Keratinocyte (primary cell): ENCODE data around the gene RANBP17. TPM values are rescaled to one million over a fixed set of nuclear protein-coding genes. Genes with fewer than 3 reads are reported as not detected.

Experiments used
- DNase-seq: peaks from one replicate; pipeline ENCODE4 v3.0.0-alpha.2; 2011; ENCODE audit warnings: low read depth, missing footprints, low spot score
- FAIRE-seq: peaks from 2 replicates; lab custom pipeline; 2011; peaks lifted over from hg19 to GRCh38; lab: Jason Lieb, UNC
- H2AFZ ChIP-seq: 2 replicates; pipeline ENCODE4 v1.6.0; 2012; ENCODE audit warnings: low read length, control low read depth, inconsistent platforms; ENCODE audit not compliant: control insufficient read depth
- H3K27ac ChIP-seq: 2 replicates; pipeline ENCODE4 v1.5.1; 2011; ENCODE audit warnings: low read length; ENCODE audit not compliant: control insufficient read depth, insufficient read depth
- H3K27me3 ChIP-seq: 3 replicates; pipeline ENCODE4 v1.6.0; 2011; ENCODE audit warnings: low read length; ENCODE audit not compliant: control insufficient read depth, insufficient read depth; ENCODE audit errors: extremely low read depth
- H3K36me3 ChIP-seq, 2 experiments: 2 replicates in 1 of 2; 3 replicates in 1 of 2; pipeline ENCODE4 v1.5.1; 2011; ENCODE audit warnings: low read length in 2 of 2, mild to moderate bottlenecking in 1 of 2; ENCODE audit not compliant: control insufficient read depth in 2 of 2, insufficient read depth in 2 of 2; ENCODE audit errors: extremely low read depth in 1 of 2
- H3K4me1 ChIP-seq: 3 replicates; pipeline ENCODE4 v1.5.1; 2011; ENCODE audit warnings: low read length; ENCODE audit not compliant: control insufficient read depth, insufficient read depth; ENCODE audit errors: extremely low read depth
- H3K4me2 ChIP-seq: 3 replicates; pipeline ENCODE4 v1.6.0; 2011; ENCODE audit warnings: low read depth, low read length; ENCODE audit not compliant: control insufficient read depth, insufficient read depth; ENCODE audit errors: extremely low read depth
- H3K4me3 ChIP-seq, 3 experiments: fragments of 200-600 bp in 1 of 3; sonication (generic) in 1 of 3; 2 replicates in 2 of 3; 3 replicates in 1 of 3; pipeline ENCODE4 v1.5.1; 2011 to 2016; ENCODE audit warnings: low read length in 3 of 3, mild to moderate bottlenecking in 3 of 3, control low read depth in 2 of 3, inconsistent platforms in 1 of 3, low read depth in 1 of 3, mixed read lengths in 1 of 3, mixed run types in 1 of 3, moderate library complexity in 1 of 3; ENCODE audit not compliant: control insufficient read depth in 2 of 3, insufficient read depth in 2 of 3; ENCODE audit errors: extremely low read depth in 1 of 3
- H3K79me2 ChIP-seq: 2 replicates; pipeline ENCODE4 v1.6.0; 2012; ENCODE audit warnings: low read length; ENCODE audit not compliant: control insufficient read depth, insufficient read depth
- H3K9ac ChIP-seq: 3 replicates; pipeline ENCODE4 v1.6.0; 2011; ENCODE audit warnings: low read length; ENCODE audit not compliant: control insufficient read depth, insufficient read depth; ENCODE audit errors: extremely low read depth
- H3K9me1 ChIP-seq: 3 replicates; pipeline ENCODE4 v1.6.0; 2011; ENCODE audit warnings: low read length; ENCODE audit not compliant: control insufficient read depth, insufficient read depth; ENCODE audit errors: extremely low read depth
- H3K9me3 ChIP-seq: 2 replicates; pipeline ENCODE4 v1.5.1; 2012; ENCODE audit warnings: low read depth, low read length; ENCODE audit not compliant: control insufficient read depth
- H4K20me1 ChIP-seq: 3 replicates; pipeline ENCODE4 v1.6.0; 2011; ENCODE audit warnings: low read length; ENCODE audit not compliant: control insufficient read depth, insufficient read depth; ENCODE audit errors: extremely low read depth
- EZH2 ChIP-seq: IDR thresholded peaks from one replicate; pipeline ENCODE4 v1.6.1; 2012; ENCODE audit warnings: inconsistent platforms, mild to moderate bottlenecking, low read length, moderate library complexity
- dilution Hi-C: fragments of 300-500 bp; cut with MboI; formaldehyde crosslinking; loops from one replicate; pipeline ENCODE4 v1.7.0; 2020; ENCODE audit warnings: low sequenced_read_pairs; ENCODE audit not compliant: extremely low pct_ligation_motif_present
- polyA plus RNA-seq, 5 experiments: library from polyadenylated mRNA; depleted of rRNA in 3 of 5; stranded (reverse) in 3 of 5; stranded (forward) in 1 of 5; unstranded in 1 of 5; fragments of >200 nt; gene quantifications; 1 replicate in 1 of 5; 2 replicates in 3 of 5; 3 replicates in 1 of 5; pipeline versions ENCODE4 v1.2.1 to v1.2.3, GENCODE V29; 2011 to 2012; ENCODE audit warnings: missing spikeins in 2 of 5, low read depth in 1 of 5, low replicate concordance in 1 of 5
- TF ChIP-seq, protein P1 (sequence below), 3 experiments: IDR thresholded peaks in 1 of 3; conservative IDR thresholded peaks in 1 of 3; optimal IDR thresholded peaks in 1 of 3; 2 replicates in 2 of 3; 3 replicates in 1 of 3; pipeline versions ENCODE3 to v1.5.1; 2011; ENCODE audit warnings: low read length in 3 of 3, mild to moderate bottlenecking in 3 of 3, moderate library complexity in 2 of 3, control low read depth in 1 of 3, inconsistent platforms in 1 of 3; ENCODE audit not compliant: insufficient read depth in 2 of 3; ENCODE audit errors: extremely low read depth in 1 of 3

Gene RANBP17
- polyA plus RNA-seq, 1 donor (not counting 4 experiments of a cell fraction or from before 2014, with no cell fraction given) = 0.97 TPM

DNA sequence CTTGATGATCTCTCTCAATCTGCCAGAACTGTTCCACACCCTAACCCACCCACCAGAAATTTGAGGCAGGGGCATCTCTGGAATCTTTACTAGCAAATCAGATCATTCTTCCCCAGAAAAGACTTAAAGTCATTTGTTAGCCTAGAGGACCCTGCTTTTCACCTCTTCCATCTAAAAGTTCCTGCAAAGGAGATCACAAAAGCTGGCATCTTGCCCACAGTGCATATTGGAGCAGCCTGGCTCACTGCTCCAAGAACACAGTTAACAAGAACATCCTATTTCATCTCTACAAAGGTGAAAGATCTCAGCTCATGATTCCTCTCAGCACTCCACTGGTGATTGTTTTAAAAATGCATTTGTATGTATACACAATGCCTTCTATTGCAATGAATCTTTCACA, 42.0 kb upstream of the RANBP17 start:
- no peak overlapping the region for H3K27ac ChIP-seq

DNA sequence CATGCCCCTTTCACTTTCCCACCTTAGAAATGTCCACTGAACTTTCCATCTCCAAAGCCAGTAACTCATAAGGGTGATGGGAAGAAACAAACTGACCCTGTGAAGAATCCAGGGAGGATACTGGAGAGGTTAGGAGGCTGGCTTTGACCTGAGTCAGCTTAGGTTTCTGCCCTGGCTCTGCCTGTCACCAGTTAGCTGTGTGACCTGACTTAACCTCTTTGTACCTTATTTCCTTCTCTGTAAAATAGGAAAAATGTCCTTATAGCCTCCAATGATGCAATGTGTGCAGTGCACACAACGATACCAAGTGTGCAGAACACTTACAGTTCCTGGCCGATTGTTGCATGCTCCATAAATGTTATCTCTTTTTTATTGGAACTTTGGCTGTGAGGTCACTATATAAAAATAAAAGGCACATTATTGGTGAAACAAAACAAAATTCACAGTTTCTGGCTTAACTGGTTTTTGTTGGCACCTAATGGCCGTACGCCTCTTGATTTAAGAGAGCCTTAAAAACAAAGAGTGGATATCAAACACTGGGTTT, 40.5 kb upstream of the RANBP17 start:
- H3K9ac ChIP-seq = no peak overlapping the region
- no peaks in the 10 kb centered on the region for H4K20me1 ChIP-seq
- no peak overlapping the region for H2AFZ ChIP-seq
- H3K27me3 ChIP-seq = no peaks in the 10 kb centered on the region
- TF ChIP-seq, protein P1, sequence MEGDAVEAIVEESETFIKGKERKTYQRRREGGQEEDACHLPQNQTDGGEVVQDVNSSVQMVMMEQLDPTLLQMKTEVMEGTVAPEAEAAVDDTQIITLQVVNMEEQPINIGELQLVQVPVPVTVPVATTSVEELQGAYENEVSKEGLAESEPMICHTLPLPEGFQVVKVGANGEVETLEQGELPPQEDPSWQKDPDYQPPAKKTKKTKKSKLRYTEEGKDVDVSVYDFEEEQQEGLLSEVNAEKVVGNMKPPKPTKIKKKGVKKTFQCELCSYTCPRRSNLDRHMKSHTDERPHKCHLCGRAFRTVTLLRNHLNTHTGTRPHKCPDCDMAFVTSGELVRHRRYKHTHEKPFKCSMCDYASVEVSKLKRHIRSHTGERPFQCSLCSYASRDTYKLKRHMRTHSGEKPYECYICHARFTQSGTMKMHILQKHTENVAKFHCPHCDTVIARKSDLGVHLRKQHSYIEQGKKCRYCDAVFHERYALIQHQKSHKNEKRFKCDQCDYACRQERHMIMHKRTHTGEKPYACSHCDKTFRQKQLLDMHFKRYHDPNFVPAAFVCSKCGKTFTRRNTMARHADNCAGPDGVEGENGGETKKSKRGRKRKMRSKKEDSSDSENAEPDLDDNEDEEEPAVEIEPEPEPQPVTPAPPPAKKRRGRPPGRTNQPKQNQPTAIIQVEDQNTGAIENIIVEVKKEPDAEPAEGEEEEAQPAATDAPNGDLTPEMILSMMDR (optimal IDR thresholded peaks at IDR 0.05 in 1 of 3, IDR thresholded peaks at IDR 0.05 in 1 of 3, conservative IDR thresholded peaks at IDR 0.05 in 1 of 3; ENCODE audit: extremely low read depth in 1 of 3, insufficient read depth in 2 of 3, low read length in 3 of 3) = no peak
- no peak for TF ChIP-seq EZH2
- no peak overlapping the region for H3K4me2 ChIP-seq
- DNase-seq = no peak
- no peak for FAIRE-seq
- dilution Hi-C loops = no loop called here
- H3K4me3 ChIP-seq = no peak overlapping the region
- H3K9me1 ChIP-seq = no peaks in the 10 kb centered on the region
- no peaks in the 10 kb centered on the region for H3K36me3 ChIP-seq
- H3K4me1 ChIP-seq = no peaks in the 10 kb centered on the region
- H3K9me3 ChIP-seq = no peaks in the 10 kb centered on the region
- no peak overlapping the region for H3K27ac ChIP-seq
- H3K79me2 ChIP-seq = no peaks in the 10 kb centered on the region

More for the DNA sequence above, 42.0 kb upstream of the RANBP17 start:
- DNase-seq (no peak), FAIRE-seq (no peak)
- no peak overlapping the region for H3K4me3 ChIP-seq
- dilution Hi-C loops = no loop called here
- no peaks in the 10 kb centered on the region for H4K20me1 ChIP-seq
- no peaks in the 10 kb centered on the region for H3K36me3 ChIP-seq
- H3K79me2 ChIP-seq = no peaks in the 10 kb centered on the region
- no peaks in the 10 kb centered on the region for H3K9me3 ChIP-seq
- H3K4me2 ChIP-seq = no peak overlapping the region
- no peak overlapping the region for H2AFZ ChIP-seq
- H3K27me3 ChIP-seq = no peaks in the 10 kb centered on the region
- no peaks in the 10 kb centered on the region for H3K4me1 ChIP-seq
- no peaks in the 10 kb centered on the region for H3K9me1 ChIP-seq
- H3K9ac ChIP-seq = no peak overlapping the region
- TF ChIP-seq, protein P1 (optimal IDR thresholded peaks at IDR 0.05 in 1 of 3, IDR thresholded peaks at IDR 0.05 in 1 of 3, conservative IDR thresholded peaks at IDR 0.05 in 1 of 3; ENCODE audit: extremely low read depth in 1 of 3, insufficient read depth in 2 of 3, low read length in 3 of 3) = no peak
- no peak for TF ChIP-seq EZH2
